Inferior parietal cortex (tissue), 1 donor: ENCODE results near the gene CC2D1B.
"Not testable (repeated sequence)": the region's sequence is repeated elsewhere in the genome, so short reads cannot be mapped to it uniquely, and the experiment has no call there.

ENCODE experiments used
- DNase-seq: peaks from one replicate; pipeline ENCODE4 v3.0.0-alpha.2; 2016; ENCODE audit errors: extremely low spot score

CC2D1B gene, protein sequence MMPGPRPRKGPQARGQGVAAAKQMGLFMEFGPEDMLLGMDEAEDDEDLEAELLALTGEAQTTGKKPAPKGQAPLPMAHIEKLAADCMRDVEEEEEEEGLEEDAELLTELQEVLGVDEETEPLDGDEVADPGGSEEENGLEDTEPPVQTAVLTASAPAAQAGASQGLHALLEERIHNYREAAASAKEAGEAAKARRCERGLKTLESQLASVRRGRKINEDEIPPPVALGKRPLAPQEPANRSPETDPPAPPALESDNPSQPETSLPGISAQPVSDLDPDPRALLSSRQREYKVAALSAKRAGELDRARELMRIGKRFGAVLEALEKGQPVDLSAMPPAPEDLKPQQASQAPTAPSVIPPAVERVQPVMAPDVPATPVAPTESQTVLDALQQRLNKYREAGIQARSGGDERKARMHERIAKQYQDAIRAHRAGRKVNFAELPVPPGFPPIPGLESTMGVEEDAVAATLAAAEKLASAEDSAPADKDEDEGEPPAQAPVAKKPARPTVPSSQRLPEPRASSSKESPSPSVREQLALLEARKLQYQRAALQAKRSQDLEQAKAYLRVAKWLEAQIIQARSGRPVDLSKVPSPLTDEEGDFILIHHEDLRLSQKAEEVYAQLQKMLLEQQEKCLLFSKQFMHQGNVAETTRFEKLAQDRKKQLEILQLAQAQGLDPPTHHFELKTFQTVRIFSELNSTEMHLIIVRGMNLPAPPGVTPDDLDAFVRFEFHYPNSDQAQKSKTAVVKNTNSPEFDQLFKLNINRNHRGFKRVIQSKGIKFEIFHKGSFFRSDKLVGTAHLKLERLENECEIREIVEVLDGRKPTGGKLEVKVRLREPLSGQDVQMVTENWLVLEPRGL

DNA sequence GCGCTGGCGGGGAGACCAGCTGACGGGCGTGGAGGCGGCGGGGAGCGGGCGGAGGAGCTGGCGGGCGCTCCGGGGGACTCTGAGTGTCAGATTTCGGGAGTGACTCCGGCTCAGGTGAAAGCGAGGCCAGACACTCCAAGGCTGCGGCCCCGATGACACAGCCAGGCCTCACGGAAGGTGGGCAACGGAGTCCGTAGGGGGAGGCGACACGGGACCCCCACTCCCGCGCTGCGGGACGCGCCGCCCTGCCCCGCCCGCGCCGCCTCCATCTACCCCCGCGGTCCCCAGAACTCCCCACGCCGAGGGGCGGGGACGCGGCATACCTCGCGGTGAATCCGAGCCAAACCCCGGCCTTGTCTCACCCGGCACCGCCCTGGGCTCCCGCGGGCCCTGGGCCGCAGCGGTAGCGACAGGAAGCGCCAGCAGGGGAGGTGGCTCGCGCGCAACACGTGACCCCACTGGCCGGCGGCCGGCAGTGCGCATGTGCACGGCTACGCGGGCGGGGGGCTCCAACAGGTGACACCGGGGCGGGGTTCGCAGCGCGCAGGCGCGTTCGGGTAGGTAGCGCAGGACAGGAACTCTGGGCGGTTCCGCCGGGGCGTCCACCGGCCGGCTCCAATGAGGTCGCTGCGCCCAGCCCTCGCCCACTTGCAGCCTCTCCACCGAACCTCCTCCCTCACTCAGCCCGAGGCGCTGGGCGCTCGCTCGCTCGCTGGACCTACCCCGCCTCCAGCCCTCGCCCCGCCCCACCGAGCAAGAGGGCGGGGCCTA, at the start of gene CC2D1B:
TSS of gene CC2D1B (minus strand) at position 460 of the 771 bp plus-strand sequence. CDS start 1,585 bp downstream, outside the sequence.
- peak; percentile 93 for DNase-seq

DNA sequence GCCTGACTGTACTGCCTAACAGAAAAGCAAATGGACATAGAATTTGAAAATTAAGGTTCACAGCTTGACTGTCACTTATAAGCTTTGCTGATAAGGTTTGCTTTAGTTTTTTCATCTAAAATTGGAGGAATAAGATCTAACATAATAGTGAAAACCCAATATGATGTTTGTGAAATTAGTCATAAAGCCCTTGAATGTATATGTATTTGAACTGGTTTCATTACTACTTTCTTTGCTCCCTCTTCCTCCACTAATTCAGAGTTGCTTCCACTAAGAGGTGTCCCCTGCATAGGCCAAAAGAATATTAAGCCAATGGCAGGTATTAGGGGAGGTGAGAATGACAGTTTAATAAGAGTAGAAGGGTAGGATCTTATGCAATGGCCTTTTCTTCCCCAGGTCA, 48.9 kb upstream of the CC2D1B start:
- no peak for DNase-seq

- no peak for DNase-seq
Measured at GRCh38 chr1:52413410-52413989, 47.5 kb upstream of the CC2D1B start.

DNA sequence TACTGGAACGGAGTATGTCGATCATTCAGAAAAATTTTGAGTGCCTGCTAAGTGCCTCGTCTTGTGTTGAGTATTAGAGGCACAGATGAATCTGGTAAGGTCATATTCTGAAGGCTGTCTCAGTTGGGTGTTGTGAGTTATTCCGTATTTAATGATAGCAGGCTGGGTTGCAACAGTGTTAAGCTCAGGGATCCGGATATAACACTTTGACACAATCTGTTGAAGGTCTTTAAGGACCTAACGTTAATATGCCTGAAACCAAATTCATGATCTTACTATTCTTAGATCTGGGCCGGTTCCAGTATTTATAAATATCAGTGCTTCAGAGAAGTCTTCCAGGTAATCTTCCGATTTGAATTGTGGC, 39.0 kb upstream of the CC2D1B start:
- DNase-seq: no peak

- peak; percentile 99 for DNase-seq
Measured at GRCh38 chr1:52404116-52404974, 38.3 kb upstream of the CC2D1B start, which contains the start of the genes ORC1 and PRPF38A. Gene ORC1, minus strand, starts transcription at chr1:52404423. Its CDS starts 2,200 bp downstream, at chr1:52402223. Gene PRPF38A, plus strand, starts transcription at chr1:52404602. Its CDS starts 148 bp downstream, at chr1:52404750.

DNA sequence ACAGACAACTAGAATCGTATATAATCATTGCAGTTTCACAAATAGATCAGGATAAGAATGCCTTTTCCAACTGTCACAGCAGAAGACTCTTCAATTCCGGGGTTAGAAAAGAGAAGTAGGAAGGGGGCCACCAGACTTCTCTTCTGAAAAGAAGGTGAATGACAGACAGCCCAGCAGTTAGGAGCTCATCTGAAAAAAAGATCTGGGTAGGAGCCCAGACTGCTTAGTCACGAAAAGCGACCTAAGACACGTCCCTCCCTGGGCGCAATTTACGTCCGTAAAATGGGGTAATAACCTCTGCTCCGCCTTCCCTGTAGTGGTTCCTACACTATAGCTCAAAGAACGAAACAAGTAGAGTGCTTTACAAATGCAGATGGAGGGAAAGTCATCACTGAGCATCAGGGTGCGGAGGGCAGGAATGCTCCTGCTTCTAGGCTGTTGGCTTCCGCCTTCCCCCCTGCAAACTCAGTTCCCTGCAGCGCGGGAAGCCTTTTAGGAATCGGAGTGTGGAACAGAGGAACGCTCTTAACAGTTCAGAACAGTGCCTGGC, 37.6 kb upstream of the CC2D1B start:
- DNase-seq: no peak

DNA sequence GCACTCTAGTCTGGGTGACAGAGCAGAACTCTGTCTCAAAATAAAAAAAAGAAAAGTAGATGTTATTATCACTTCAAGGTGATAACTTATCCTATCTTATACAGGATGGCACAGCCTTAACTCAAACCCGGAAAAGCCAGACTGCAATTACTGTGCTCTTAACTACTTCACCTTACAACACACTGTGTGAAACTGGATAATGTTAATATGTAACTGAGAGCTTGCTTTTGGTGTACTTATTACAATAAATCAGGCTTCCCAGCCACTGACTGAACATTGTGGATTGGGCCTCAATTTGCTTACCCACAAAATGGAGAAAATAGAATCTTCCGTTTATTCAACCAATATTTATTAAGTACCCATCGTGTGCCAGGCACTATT, 36.8 kb upstream of the CC2D1B start:
- no peak for DNase-seq

DNA sequence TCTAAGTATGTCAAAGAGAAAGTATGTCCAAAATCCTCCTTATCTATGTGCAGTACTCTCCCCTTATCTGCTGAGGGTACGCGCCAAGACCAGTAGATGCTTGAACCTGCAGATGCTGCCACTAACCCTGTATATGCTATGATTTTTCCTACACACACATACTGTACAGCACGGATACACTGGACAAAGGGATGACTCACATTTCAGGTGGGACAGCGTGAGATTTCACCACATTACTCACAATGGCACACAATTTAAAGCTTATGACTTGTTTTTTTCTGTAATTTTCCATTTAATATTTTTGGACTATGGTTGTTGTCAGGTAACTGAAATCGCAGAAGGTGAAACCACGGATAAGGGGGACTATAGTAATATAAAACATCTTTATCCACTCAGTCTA, 34.1 kb upstream of the CC2D1B start:
- no peak for DNase-seq

- no peak for DNase-seq
Measured at GRCh38 chr1:52399629-52400028, 33.6 kb upstream of the CC2D1B start.

DNA sequence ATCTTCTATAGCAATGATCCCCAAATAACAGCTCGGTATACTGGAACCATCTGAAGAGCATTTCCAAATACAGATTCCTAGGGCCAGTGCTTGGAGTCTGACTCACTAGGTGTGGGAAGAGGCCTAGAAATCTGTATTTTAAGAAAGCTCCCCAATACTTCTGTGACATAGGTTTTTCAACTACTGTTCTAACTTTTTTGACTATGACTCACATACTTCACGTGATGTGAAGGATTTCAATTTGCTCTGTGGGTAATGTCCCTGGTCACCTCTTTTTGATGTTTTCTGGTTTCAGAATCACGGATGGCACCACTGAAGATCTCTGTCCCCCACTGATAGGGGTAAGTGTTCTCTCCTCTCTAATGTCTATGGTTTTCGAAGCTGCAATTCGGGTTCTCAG, 27.2 kb upstream of the CC2D1B start:
- DNase-seq: no peak

GRCh38 chr1:52386458-52386857, 20.5 kb upstream of the CC2D1B start:
- DNase-seq: no peak

DNA sequence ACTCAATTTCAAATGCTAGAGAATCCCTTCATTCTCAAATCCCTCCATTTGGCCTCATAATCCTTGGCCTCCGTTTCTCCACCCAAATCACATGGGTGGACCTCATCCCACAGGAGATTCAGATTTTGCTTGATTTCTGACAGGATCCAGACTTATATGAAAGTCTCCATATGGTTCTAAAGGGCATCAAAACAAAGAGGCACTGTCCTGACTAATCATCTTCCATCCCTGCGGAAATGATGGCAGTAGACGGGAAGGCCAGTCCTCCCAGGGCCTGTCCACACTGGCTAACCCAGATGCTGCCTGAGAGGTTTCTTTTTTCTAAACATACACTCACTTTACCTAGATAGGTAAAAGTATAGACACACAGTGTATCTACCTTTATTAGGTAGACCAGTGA, 19.4 kb upstream of the CC2D1B start:
- no peak for DNase-seq

DNA sequence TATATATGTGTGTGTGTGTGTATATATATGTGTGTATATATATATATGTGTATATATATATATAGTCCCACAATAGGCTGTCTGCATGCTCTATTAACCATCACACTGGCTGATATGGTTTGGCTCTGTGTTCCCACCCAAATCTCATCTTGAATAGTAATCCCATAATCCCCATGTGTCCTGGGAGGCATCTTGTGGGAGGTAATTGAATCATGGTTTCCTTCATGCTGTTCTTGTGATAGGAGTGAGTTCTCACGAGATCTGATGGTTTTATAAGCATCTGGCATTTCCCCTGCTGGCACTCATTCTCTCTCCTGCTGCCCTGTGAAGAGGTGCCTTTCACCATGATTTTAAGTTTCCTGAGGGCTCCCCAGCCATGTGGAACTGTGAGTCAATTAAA, 3.8 kb upstream of the CC2D1B start:
- DNase-seq: not testable (repeated sequence)

- peak; percentile 31 for DNase-seq
Measured at GRCh38 chr1:52368383-52369172, 2.6 kb upstream of the CC2D1B start.

DNA sequence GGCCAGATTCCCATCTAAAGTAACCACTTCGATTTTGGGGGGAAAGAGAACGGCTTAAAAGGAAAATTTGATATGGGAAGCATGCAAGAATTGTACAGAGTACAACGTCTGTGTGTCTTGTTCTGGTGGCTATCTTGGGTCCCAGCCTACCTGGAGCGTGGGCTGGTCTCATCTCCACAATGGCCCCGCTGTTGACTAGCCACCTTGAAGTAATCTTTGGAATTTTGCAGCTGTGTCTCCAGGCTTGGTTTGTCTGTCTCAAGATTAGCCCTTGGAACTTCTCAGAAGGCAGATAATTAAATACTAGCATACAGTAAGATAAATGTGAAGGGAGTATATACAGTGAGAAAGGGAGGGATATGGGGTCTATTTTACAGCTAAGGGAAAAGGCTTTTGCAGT, 1.3 kb upstream of the CC2D1B start:
- DNase-seq: no peak

GRCh38 chr1:52366517-52366827, 467 bp upstream of the CC2D1B start:
- no peak for DNase-seq

DNA sequence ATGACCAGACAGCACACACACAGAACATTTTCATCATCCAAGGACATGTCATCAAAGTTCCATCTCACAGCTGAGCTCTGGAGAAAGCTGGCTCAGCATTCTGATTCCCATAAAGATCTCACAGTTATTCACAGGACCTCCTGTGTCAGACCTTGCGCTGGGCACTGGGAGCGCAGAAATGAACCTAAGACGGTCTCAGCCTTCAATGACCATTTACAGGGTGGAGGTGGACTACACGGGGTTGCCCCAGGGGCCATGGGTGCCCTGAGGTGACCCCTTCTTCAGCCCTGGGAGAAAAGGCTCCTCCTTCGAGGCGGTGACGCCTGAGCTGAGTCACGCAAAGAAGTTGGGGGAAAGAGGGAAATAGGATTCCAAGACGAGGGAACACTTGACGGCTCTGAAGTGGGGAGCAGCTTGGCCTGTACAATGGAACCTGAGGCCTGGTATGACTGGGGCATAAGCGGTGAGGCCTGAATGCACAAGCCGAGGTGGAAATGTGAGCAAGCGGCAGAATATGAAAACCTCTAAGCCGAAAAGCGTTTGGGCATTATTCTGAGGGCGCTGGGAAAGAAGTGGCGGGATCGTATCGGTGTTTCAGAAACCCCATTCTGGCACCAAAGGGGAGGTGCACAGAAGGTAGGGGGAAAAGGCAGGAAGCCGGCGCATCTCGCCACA, 797 bp downstream of the CC2D1B start:
- peak; percentile 45 for DNase-seq

GRCh38 chr1:52364235-52364839, 1.7 kb downstream of the CC2D1B start:
- DNase-seq: no peak

DNA sequence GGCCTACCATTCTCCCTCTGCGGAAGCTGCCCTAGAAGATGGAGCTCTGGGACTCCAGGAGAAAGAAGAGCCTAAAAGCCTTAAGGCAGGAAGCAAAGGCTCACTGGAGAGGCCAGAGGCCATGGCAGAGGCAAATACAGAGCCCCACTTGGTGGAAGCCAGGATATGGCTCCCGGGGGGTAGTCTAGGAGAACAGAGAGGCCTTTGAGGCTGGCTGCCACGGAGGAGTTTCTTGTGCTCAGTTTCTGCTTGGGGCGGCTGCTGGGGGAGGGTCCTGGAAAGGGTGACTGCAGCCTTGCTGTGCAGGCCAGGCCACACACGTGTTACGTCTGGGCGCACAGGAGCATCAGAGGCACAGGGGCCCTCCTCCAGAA, 5.4 kb downstream of the CC2D1B start:
- DNase-seq: no peak
